ENCODE data around the gene LCOR.

GRCh38 chr10:97010695-97011206 is 178.7 kb downstream of the LCOR start:
- TF ChIP-seq ZFP30 (CRISPR knock-in tag; IDR thresholded peaks at IDR 0.05) (no peak), CSDC2 (CRISPR knock-in tag; IDR thresholded peaks at IDR 0.05) (no peak), TCF4 (CRISPR knock-in tag; IDR thresholded peaks at IDR 0.05; ENCODE audit: borderline replicate concordance) (no peak), POU6F1 (CRISPR knock-in tag; IDR thresholded peaks at IDR 0.05; ENCODE audit: borderline replicate concordance, low read depth) (no peak), RARB (CRISPR knock-in tag; IDR thresholded peaks at IDR 0.05) (no peak), ZNF565 (CRISPR knock-in tag; conservative IDR thresholded peaks at IDR 0.05; ENCODE audit: low read depth) (no peak), ZNF8 (CRISPR knock-in tag; IDR thresholded peaks at IDR 0.05) (no peak), SNAI2 (CRISPR knock-in tag; IDR thresholded peaks at IDR 0.05) (no peak), ARNTL (CRISPR knock-in tag; IDR thresholded peaks at IDR 0.05; ENCODE audit: borderline replicate concordance, low read depth) (no peak)
- TF ChIP-seq, protein P1, sequence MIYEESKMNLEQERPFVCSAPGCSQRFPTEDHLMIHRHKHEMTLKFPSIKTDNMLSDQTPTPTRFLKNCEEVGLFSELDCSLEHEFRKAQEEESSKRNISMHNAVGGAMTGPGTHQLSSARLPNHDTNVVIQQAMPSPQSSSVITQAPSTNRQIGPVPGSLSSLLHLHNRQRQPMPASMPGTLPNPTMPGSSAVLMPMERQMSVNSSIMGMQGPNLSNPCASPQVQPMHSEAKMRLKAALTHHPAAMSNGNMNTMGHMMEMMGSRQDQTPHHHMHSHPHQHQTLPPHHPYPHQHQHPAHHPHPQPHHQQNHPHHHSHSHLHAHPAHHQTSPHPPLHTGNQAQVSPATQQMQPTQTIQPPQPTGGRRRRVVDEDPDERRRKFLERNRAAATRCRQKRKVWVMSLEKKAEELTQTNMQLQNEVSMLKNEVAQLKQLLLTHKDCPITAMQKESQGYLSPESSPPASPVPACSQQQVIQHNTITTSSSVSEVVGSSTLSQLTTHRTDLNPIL (CRISPR knock-in tag; IDR thresholded peaks at IDR 0.05; ENCODE audit: low read depth) = no peak

Measured in SK-N-SH treated with all-trans-retinoic acid at 6 μM for 48 hours (cell line).